Astrocyte of the spinal cord (primary cell): ENCODE data around the gene SULF2.

Experiments used
- DNase-seq: peaks from one replicate; pipeline ENCODE4 v3.0.0; 2011; ENCODE audit warnings: low read depth, low spot score
- H3K4me3 ChIP-seq: 2 replicates; pipeline ENCODE4 v1.5.1; 2011; ENCODE audit warnings: low read depth, mild to moderate bottlenecking, low read length, moderate library complexity
- CTCF ChIP-seq: IDR thresholded peaks from 2 replicates; pipeline ENCODE4 v1.5.1; 2012; ENCODE audit warnings: low read depth, mild to moderate bottlenecking, low read length, inconsistent platforms
- in situ Hi-C: cut with HindIII; loops from 2 replicates; pipeline ENCODE4 v1.10.0; 2017; ENCODE audit warnings: low sequenced_read_pairs

SULF2 gene

GRCh38 chr20:47614703-47615309 lies 170.5 kb downstream of the SULF2 start:
- no peak for TF ChIP-seq CTCF
- H3K4me3 ChIP-seq, result no peak overlapping the region
- DNase-seq, result no peak
- in situ Hi-C loops, result no loop called here

- no peak for TF ChIP-seq CTCF
- no peak for DNase-seq
- in situ Hi-C loops, result no loop called here
These were observed 172.6 kb downstream of the SULF2 start for GRCh38 chr20:47612670-47613069.

GRCh38 chr20:47611785-47612184 lies 173.5 kb downstream of the SULF2 start:
- H3K4me3 ChIP-seq, result no peak overlapping the region
- no peak for DNase-seq
- in situ Hi-C loops, result no loop called here
- no peak for TF ChIP-seq CTCF

More at GRCh38 chr20:47612670-47613069, 172.6 kb downstream of the SULF2 start:
- H3K4me3 ChIP-seq, result no peak overlapping the region

GRCh38 chr20:47610945-47611250 lies 174.4 kb downstream of the SULF2 start:
- no peak for TF ChIP-seq CTCF
- DNase-seq, result no peak
- no peak overlapping the region for H3K4me3 ChIP-seq
- in situ Hi-C loops, result no loop called here

- no peak overlapping the region for H3K4me3 ChIP-seq
- in situ Hi-C loops, result no loop called here
- no peak for TF ChIP-seq CTCF
- peak; percentile 88 for DNase-seq
These were observed 174.9 kb downstream of the SULF2 start for GRCh38 chr20:47610247-47610944.

GRCh38 chr20:47609001-47609400 lies 176.3 kb downstream of the SULF2 start:
- DNase-seq, result no peak

More at GRCh38 chr20:47609001-47609400, 176.3 kb downstream of the SULF2 start:
- H3K4me3 ChIP-seq, result no peak overlapping the region
- TF ChIP-seq CTCF, result no peak
- in situ Hi-C loops, result no loop called here
